Measurements from ENCODE around the gene PITPNC1.

- TF ChIP-seq CTCF (IDR thresholded peaks at IDR 0.05) (no peak), POLR2A (IDR thresholded peaks at IDR 0.05; ENCODE audit: low read depth) (no peak), POLR2AphosphoS5 (IDR thresholded peaks at IDR 0.05) (no peak), EP300 (IDR thresholded peaks at IDR 0.05) (no peak)
Observed at GRCh38 chr17:67666710-67667109, 289.6 kb downstream of the PITPNC1 start.

Data from esophagus muscularis mucosa (tissue), 4 donors.